Rectal smooth muscle tissue (tissue), 1 donor: Measurements from ENCODE around the gene ZFAND6.
"Not testable (repeated sequence)": the region's sequence is repeated elsewhere in the genome, so short reads cannot be mapped to it uniquely, and the experiment has no call there.

Experiments
- H3K27ac ChIP-seq: one replicate; pipeline ENCODE4 v1.7.0; 2013; ENCODE audit warnings: low read depth, low read length, inconsistent platforms
- H3K27me3 ChIP-seq: one replicate; pipeline ENCODE4 v1.7.0; 2013; ENCODE audit warnings: low read length; ENCODE audit not compliant: control insufficient read depth, insufficient read depth
- H3K36me3 ChIP-seq: one replicate; pipeline ENCODE4 v1.7.0; 2013; ENCODE audit warnings: low read length; ENCODE audit not compliant: control insufficient read depth, insufficient read depth
- H3K4me1 ChIP-seq: one replicate; pipeline ENCODE4 v1.7.0; 2013; ENCODE audit warnings: low read length; ENCODE audit not compliant: control insufficient read depth, insufficient read depth
- H3K4me3 ChIP-seq: one replicate; pipeline ENCODE4 v1.7.0; 2013; ENCODE audit warnings: low read length
- H3K9ac ChIP-seq: one replicate; pipeline ENCODE4 v1.7.0; 2013; ENCODE audit warnings: low read length

Gene ZFAND6

GRCh38 chr15:80058851-80059785, at the start of gene ZFAND6:
ZFAND6 (plus strand) TSS chr15:80059676; CDS start chr15:80120345, 60,669 bp downstream.
- Histone ChIP-seq H3K27me3 (no peaks in the 10 kb centered on the region), H3K4me1 (peaks cover 4% of the 10 kb centered on the region), H3K36me3 (no peaks in the 10 kb centered on the region), H3K4me3 (peak within 1 kb of the TSS; percentile 80), H3K27ac (peak within 1 kb of the TSS; percentile 86), H3K9ac (peak within 1 kb of the TSS; percentile 80)

DNA sequence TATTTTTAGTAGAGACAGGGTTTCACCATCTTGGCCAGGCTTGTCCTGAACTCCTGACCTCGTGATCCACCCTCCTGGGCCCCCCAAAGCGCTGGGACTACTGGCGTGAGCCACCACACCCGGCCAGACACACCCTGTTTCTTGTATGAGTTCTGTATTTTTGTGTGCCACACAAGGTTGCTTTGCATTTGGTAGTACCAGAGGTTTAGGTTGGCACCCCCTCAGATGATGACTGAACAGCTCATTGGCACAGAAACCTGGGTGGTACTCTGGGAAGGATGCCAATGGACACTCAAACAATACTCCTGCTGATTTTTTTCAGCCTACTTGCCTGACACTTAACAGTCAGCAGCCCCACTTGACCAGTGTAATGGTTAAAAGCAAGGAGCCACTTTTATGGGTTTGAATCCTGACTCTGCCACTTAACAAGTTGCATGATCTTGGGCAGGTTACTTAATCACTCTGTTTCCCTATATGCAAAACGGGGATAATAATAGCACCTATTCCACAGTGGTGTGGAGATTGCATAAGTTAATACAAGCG, 49.3 kb upstream of the ZFAND6 start:
- Histone ChIP-seq H3K4me3 (no peak overlapping the region), H3K27ac (no peak overlapping the region), H3K27me3 (no peaks in the 10 kb centered on the region), H3K9ac (no peak overlapping the region), H3K36me3 (no peaks in the 10 kb centered on the region), H3K4me1 (no peaks in the 10 kb centered on the region)

GRCh38 chr15:80011041-80011523, 48.4 kb upstream of the ZFAND6 start:
- not testable (repeated sequence) for H3K4me1 ChIP-seq, H3K27me3 ChIP-seq, H3K27ac ChIP-seq, H3K9ac ChIP-seq, H3K4me3 ChIP-seq, H3K36me3 ChIP-seq

DNA sequence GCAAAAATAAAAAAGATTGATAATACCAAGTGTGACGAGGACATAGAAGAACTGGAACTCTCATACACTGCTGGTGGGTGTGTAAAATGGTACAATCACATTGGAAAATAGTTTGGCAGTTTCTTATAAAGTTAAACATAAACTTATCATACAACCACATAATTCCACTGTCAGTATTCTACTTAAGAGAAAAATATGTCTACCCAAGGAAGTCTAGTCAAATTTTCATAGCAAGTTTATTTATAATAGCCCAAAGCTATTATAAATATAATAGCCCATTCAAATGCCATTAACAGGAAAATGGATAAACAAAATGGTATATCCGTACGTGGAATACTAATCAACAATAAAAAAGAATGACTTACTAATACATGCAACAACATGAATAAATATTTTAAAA, 47.9 kb upstream of the ZFAND6 start:
- Histone ChIP-seq H3K4me3 (no peak overlapping the region), H3K27me3 (no peaks in the 10 kb centered on the region)

DNA sequence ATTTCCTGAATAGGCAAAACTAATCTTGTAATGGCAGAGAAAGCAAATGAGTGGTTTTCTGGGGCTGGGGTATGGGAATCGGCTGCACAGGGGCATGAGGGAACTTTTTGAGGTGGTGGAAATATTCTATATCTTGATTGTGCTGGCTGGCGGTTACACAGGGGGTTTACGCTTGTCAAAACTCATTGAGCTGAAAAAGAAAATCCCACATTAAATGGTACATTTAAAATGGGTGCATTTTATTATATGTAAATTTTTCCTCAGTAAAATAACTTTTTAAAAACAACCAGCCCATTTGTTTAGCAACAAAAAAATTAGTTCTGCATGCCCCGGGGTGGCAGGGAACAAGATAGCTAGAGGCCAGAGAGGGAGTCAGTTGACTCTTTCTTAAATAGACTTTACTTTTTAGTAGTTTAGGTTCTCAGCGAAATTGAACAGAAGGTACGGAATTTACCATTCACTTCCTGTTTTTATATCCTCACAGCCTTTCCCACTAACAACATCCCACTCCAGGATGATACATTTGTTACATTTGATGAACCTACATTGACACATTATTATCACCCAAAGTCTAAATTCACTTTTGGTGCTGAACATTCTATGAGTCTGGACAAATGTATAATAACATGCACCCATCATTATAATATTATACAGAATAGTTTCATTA, 47.3 kb upstream of the ZFAND6 start:
- Histone ChIP-seq H3K4me3 (no peak overlapping the region), H3K36me3 (no peaks in the 10 kb centered on the region), H3K27ac (no peak overlapping the region), H3K9ac (no peak overlapping the region), H3K27me3 (no peaks in the 10 kb centered on the region), H3K4me1 (no peaks in the 10 kb centered on the region)

More for the DNA sequence above, 47.9 kb upstream of the ZFAND6 start:
- Histone ChIP-seq H3K9ac (no peak overlapping the region), H3K4me1 (no peaks in the 10 kb centered on the region), H3K36me3 (no peaks in the 10 kb centered on the region), H3K27ac (no peak overlapping the region)

GRCh38 chr15:80014186-80014585, 45.3 kb upstream of the ZFAND6 start:
- not testable (repeated sequence) for H3K27me3 ChIP-seq, H3K4me1 ChIP-seq, H3K4me3 ChIP-seq, H3K9ac ChIP-seq, H3K36me3 ChIP-seq, H3K27ac ChIP-seq

- H3K27ac ChIP-seq = no peak overlapping the region
- no peaks in the 10 kb centered on the region for H3K27me3 ChIP-seq
- H3K4me3 ChIP-seq = no peak overlapping the region
- H3K9ac ChIP-seq = no peak overlapping the region
- H3K4me1 ChIP-seq = no peaks in the 10 kb centered on the region
- H3K36me3 ChIP-seq = no peaks in the 10 kb centered on the region
These were observed 44.3 kb upstream of the ZFAND6 start for GRCh38 chr15:80015156-80015555.

- not testable (repeated sequence) for H3K9ac ChIP-seq, H3K27ac ChIP-seq, H3K4me1 ChIP-seq
These were observed 43.0 kb upstream of the ZFAND6 start for GRCh38 chr15:80016506-80016905.

DNA sequence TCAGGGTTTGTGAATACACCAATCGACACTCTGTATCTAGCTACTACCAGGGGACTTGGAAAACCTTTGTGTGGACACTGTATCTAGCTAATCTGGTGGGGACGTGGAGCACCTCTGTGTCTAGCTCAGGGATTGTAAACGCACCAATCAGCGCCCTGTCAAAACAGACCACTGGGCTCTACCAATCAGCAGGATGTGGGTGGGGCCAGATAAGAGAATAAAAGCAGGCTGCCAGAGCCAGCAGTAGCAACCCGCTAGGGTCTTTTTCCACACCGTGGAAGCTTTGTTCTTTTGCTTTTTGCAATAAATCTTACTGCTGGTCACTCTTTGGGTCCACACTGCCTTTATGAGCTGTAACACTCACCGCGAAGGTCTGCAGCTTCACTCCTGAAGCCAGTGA, 42.3 kb upstream of the ZFAND6 start:
- not testable (repeated sequence) for H3K9ac ChIP-seq, H3K4me3 ChIP-seq, H3K27me3 ChIP-seq, H3K27ac ChIP-seq, H3K36me3 ChIP-seq, H3K4me1 ChIP-seq

More at GRCh38 chr15:80016506-80016905, 43.0 kb upstream of the ZFAND6 start:
- H3K27me3 ChIP-seq, H3K4me3 ChIP-seq, H3K36me3 ChIP-seq: not testable (repeated sequence)

GRCh38 chr15:80019168-80019745, 40.2 kb upstream of the ZFAND6 start:
- no peaks in the 10 kb centered on the region for H3K4me1 ChIP-seq

DNA sequence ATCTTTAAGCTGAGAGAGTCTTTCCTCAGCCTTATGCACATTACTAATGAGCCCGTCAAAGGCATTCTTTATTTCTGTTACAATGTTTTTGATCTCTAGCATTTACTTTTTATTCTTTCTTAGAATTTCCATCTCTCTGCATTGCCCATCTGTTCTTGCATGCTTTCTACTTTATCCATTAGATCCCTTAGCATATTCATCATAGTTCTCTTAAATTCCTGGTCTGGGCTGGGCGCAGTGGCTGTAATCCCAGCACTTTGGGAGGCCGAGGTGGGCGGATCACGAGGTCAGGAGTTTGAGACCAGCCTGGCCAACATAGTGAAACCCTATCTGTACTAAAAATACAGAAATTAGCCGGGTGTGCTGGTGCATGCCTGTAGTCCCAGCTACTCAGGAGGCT, 39.3 kb upstream of the ZFAND6 start:
- not testable (repeated sequence) for H3K27me3 ChIP-seq, H3K36me3 ChIP-seq, H3K4me1 ChIP-seq, H3K9ac ChIP-seq, H3K27ac ChIP-seq, H3K4me3 ChIP-seq

More at GRCh38 chr15:80019168-80019745, 40.2 kb upstream of the ZFAND6 start:
- Histone ChIP-seq H3K9ac (no peak overlapping the region), H3K27me3 (no peaks in the 10 kb centered on the region), H3K36me3 (no peaks in the 10 kb centered on the region), H3K27ac (no peak overlapping the region), H3K4me3 (no peak overlapping the region)

DNA sequence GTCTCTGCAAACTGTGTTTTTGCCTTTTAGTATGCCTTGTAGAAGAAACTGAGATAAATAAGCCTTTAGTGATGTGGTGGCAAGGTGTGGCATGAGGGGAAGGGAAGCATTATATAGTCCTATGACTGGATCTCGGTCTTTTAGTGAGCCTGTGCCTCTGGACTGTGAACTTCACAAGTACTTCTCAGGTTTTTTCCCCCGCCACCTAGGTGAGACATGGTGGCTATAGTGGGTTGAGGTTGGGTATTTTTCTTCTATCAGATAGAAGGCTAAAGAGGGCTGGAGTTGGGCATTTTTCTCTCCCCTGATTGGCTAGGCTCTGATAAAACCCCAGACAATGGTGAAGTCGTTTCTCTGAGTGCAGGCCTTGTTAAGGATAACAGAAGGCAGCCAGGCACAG, 38.7 kb upstream of the ZFAND6 start:
- no peak overlapping the region for H3K27ac ChIP-seq
- no peaks in the 10 kb centered on the region for H3K36me3 ChIP-seq
- H3K4me3 ChIP-seq = no peak overlapping the region
- H3K4me1 ChIP-seq = no peaks in the 10 kb centered on the region
- no peak overlapping the region for H3K9ac ChIP-seq
- H3K27me3 ChIP-seq = no peaks in the 10 kb centered on the region
